SK-N-MC (cell line): ENCODE measurements around the gene PRKAR1B.

Experiments
- EZH2 ChIP-seq: fragments of 200-600 bp; sonication (generic); IDR thresholded peaks from one replicate; pipeline ENCODE4 v1.6.1; 2017; ENCODE audit warnings: antibody characterized with exemption
- FOXP2 ChIP-seq: optimal IDR thresholded peaks from 2 replicates; pipeline ENCODE3; 2011; ENCODE audit warnings: mild to moderate bottlenecking, moderate library complexity; ENCODE audit not compliant: insufficient read depth; ENCODE audit errors: extremely low read length, control extremely low read depth
- POLR2AphosphoS5 ChIP-seq: IDR thresholded peaks from 2 replicates; pipeline ENCODE4 v1.6.1; 2012; ENCODE audit warnings: mild to moderate bottlenecking, low read depth, low read length, borderline replicate concordance

GRCh38 chr7:646487-646886 is 80.6 kb downstream of the PRKAR1B start:
- TF ChIP-seq POLR2AphosphoS5 (no peak), EZH2 (no peak), FOXP2 (no peak)
